ENCODE results near the gene PCP2.
A peak's percentile ranks its signal among the peaks of the same experiment; 100 is the strongest.

The PCP2 gene

GRCh38 chr19:7643031-7643415 is 9.5 kb upstream of the PCP2 start:
- no peak for DNase-seq (ENCODE audit: low read depth)
- H3K4me3 ChIP-seq (ENCODE audit: low read length): no peak overlapping the region
- TF ChIP-seq CTCF (IDR thresholded peaks at IDR 0.05; ENCODE audit: insufficient read depth, low read depth, low read length, missing control alignments): no peak

- H3K4me3 ChIP-seq (ENCODE audit: low read length): no peak overlapping the region
- no peak for TF ChIP-seq CTCF (IDR thresholded peaks at IDR 0.05; ENCODE audit: insufficient read depth, low read depth, low read length, missing control alignments)
- no peak for DNase-seq (ENCODE audit: low read depth)
These were observed 8.9 kb upstream of the PCP2 start for GRCh38 chr19:7642295-7643030.

GRCh38 chr19:7641290-7642276 is 8.1 kb upstream of the PCP2 start:
- no peak for DNase-seq (ENCODE audit: low read depth)
- peak; percentile 5 for TF ChIP-seq CTCF (IDR thresholded peaks at IDR 0.05; ENCODE audit: insufficient read depth, low read depth, low read length, missing control alignments)

GRCh38 chr19:7640803-7641202 is 7.3 kb upstream of the PCP2 start:
- H3K4me3 ChIP-seq (ENCODE audit: low read length): no peak overlapping the region
- DNase-seq (ENCODE audit: low read depth): no peak
- TF ChIP-seq CTCF (IDR thresholded peaks at IDR 0.05; ENCODE audit: insufficient read depth, low read depth, low read length, missing control alignments): no peak

More at GRCh38 chr19:7641290-7642276, 8.1 kb upstream of the PCP2 start:
- H3K4me3 ChIP-seq (ENCODE audit: low read length): no peak overlapping the region

- no peak overlapping the region for H3K4me3 ChIP-seq (ENCODE audit: low read length)
- DNase-seq (ENCODE audit: low read depth): no peak
- no peak for TF ChIP-seq CTCF (IDR thresholded peaks at IDR 0.05; ENCODE audit: insufficient read depth, low read depth, low read length, missing control alignments)
These were observed 6.4 kb upstream of the PCP2 start for GRCh38 chr19:7639863-7640348.

- no peak overlapping the region for H3K4me3 ChIP-seq (ENCODE audit: low read length)
- DNase-seq (ENCODE audit: low read depth): no peak
- TF ChIP-seq CTCF (IDR thresholded peaks at IDR 0.05; ENCODE audit: insufficient read depth, low read depth, low read length, missing control alignments): no peak
These were observed 5.4 kb upstream of the PCP2 start for GRCh38 chr19:7638802-7639465.

Measured in epithelial cell of esophagus (primary cell).